ENCODE measurements around the gene TNIP3.

DNA sequence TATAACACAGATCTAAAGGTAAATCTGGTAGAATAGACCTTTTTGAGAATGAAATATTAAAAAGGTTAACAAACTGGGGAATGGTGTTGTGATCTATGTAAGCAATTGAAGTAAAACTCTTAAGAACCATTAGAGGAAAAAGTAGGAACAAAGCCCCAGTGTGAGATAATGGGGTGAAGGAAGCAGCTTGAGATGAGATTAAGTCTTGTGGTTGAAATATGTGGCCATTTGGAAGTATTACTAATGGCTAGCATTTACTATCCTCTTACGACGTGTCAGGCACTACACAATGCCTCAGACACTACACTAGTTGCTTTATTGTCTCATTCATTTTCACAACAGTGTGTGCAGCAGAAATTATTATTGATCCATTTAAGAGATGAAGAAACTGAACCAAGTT is 65.9 kb downstream of the TNIP3 start:
- TF ChIP-seq, protein P1, sequence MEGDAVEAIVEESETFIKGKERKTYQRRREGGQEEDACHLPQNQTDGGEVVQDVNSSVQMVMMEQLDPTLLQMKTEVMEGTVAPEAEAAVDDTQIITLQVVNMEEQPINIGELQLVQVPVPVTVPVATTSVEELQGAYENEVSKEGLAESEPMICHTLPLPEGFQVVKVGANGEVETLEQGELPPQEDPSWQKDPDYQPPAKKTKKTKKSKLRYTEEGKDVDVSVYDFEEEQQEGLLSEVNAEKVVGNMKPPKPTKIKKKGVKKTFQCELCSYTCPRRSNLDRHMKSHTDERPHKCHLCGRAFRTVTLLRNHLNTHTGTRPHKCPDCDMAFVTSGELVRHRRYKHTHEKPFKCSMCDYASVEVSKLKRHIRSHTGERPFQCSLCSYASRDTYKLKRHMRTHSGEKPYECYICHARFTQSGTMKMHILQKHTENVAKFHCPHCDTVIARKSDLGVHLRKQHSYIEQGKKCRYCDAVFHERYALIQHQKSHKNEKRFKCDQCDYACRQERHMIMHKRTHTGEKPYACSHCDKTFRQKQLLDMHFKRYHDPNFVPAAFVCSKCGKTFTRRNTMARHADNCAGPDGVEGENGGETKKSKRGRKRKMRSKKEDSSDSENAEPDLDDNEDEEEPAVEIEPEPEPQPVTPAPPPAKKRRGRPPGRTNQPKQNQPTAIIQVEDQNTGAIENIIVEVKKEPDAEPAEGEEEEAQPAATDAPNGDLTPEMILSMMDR (conservative IDR thresholded peaks at IDR 0.05; ENCODE audit: low read length): no peak
- TF ChIP-seq EZH2phosphoT487 (IDR thresholded peaks at IDR 0.05; ENCODE audit: borderline replicate concordance, low read depth, low read length): no peak

Measured in OCI-LY7 (cell line).